Omental fat pad (tissue), 4 donors: ENCODE measurements around the gene SAPCD1. TPM values are rescaled to one million over a fixed set of nuclear protein-coding genes. Genes with fewer than 3 reads are reported as not detected.

Source experiments
- ATAC-seq: fragments of 150-250 bp; one replicate; pipeline ENCODE4 v1.9.1; 2016; ENCODE audit warnings: mild to moderate bottlenecking, moderate library complexity; ENCODE audit not compliant: low FRiP score
- DNase-seq: peaks from one replicate; pipeline ENCODE4 v3.0.0-alpha.2; 2019; ENCODE audit warnings: low spot score
- CTCF ChIP-seq, 3 donors: fragments of 450-650 bp; IDR thresholded peaks; one replicate each; pipeline ENCODE4 v1.5.1; 2016 to 2017; ENCODE audit warnings: antibody characterized with exemption in 3 of 3, mild to moderate bottlenecking in 3 of 3, moderate library complexity in 2 of 3
- total RNA-seq, 4 donors: library from RNA; depleted of rRNA; stranded (reverse); fragments of >200 nt; gene quantifications; one replicate each; pipeline ENCODE4 v1.1.0, GENCODE V29; 2016

Gene SAPCD1
- total RNA-seq, 4 donors from 2014 or later: not detected

- TF ChIP-seq CTCF (IDR thresholded peaks at IDR 0.05): no peak
- DNase-seq (peak; percentile 88), ATAC-seq (peak; percentile 79)
Measured at GRCh38 chr6:31729979-31730630, 32.4 kb upstream of the SAPCD1 start.

GRCh38 chr6:31730631-31731086 is 31.8 kb upstream of the SAPCD1 start:
- ATAC-seq (no peak), DNase-seq (no peak)
- no peak for TF ChIP-seq CTCF (IDR thresholded peaks at IDR 0.05)

GRCh38 chr6:31732029-31732428 is 30.4 kb upstream of the SAPCD1 start:
- DNase-seq (no peak), ATAC-seq (no peak)
- no peak for TF ChIP-seq CTCF (IDR thresholded peaks at IDR 0.05)

- ATAC-seq: no peak
Measured at GRCh38 chr6:31733734-31734133, 28.7 kb upstream of the SAPCD1 start.

GRCh38 chr6:31734247-31734820 is 28.1 kb upstream of the SAPCD1 start:
- no peak for DNase-seq
- TF ChIP-seq CTCF (IDR thresholded peaks at IDR 0.05): no peak
- ATAC-seq: no peak

More at GRCh38 chr6:31733734-31734133, 28.7 kb upstream of the SAPCD1 start:
- TF ChIP-seq CTCF (IDR thresholded peaks at IDR 0.05): no peak
- no peak for DNase-seq

GRCh38 chr6:31734821-31735406 is 27.5 kb upstream of the SAPCD1 start:
- ATAC-seq (peak; percentile 39), DNase-seq (no peak)
- TF ChIP-seq CTCF (IDR thresholded peaks at IDR 0.05): no peak
